Measurements from ENCODE around the gene VARS2.

VARS2 gene

DNA sequence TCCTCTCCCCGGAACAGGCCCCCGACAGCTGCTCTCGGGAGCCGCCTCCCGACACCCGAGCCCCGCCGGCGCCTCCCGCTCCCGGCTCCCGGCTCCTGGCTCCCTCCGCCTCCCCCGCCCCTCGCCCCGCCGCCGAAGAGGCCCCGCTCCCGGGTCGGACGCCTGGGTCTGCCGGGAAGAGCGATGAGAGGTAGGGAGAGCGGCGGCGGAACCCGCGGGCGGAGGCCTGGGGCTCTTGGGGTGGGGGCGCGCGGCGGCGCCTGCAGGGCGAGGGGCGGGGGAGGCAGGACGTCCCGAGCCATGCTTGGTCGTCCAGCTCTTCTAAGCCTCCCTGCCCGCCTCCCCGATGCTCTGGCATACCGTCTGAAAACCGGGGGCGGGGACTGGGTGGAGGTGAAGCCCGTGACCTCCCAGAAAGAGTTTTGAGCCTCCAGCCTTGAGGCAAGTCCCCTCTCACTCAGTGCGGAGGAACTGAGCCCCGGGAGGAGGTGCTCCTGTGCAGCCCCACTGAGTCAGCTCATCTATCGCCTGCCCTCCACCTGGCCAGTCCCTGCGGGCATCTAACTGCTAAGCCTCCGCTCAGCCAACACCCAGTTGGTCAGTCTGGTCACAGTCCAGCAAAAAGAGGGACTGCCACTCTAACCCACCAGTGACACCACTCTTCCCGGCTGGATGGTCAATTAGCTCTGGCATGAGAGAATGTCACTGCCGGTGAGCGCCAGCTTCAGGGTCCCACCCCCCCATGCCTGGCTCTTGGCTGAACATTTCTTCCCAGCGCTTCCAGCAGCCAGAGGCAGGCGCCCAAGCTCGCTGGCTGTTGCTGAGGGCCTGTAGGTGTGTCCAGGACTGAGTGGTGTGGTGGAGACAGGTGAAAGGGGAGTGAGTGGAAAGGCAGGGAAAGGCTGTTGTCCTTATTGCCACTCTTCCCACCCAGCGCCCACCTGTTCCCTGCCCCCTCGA lies 29.2 kb upstream of the VARS2 start:
- no peak for DNase-seq

DNA sequence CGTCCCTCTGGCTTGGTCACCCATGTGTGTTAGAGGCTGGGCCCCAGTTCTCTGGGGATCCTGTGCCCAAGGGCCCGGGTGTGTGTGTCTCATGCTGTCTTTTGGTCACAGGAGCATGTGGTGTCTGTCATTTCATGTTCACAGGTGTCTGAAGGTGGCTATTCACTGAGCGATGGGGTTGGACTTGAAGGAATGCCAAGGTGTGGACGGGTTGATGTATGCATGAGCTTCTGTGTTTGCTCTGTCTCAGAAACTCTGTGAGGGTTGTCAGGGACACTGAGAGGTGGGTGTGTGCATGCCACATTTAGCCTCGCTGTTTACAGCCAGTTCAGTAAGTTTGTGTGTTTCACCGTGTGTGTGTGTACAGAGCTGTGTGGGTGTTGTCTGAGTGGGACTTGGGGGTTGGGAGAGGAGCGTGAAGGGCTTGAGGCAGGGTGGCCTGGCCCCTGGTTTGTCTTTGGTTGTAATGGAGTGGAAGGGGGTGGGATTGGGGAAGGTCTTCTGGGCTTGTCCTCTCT lies 28.5 kb upstream of the VARS2 start:
- DNase-seq, result no peak

- DNase-seq, result peak; percentile 57
Measured at GRCh38 chr6:30885999-30886896, 27.8 kb upstream of the VARS2 start.

DNA sequence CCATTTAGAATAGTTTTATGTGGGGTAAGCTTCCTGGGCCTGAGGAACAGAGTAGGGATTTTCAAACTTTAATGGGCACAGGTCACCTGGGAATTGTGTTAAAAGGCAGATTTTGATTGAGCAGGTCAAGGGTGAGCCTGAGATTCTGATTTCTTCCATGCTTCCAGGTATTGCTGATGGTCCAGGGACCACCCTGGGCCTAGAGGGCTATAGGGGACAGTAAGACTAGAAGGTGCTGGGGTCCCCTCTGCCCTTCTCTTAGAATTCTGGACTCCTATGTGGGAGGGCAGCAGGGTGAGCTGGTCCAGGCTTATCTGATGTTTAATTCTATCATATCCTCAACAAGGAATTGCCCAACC lies 27.2 kb upstream of the VARS2 start:
- no peak for DNase-seq

DNA sequence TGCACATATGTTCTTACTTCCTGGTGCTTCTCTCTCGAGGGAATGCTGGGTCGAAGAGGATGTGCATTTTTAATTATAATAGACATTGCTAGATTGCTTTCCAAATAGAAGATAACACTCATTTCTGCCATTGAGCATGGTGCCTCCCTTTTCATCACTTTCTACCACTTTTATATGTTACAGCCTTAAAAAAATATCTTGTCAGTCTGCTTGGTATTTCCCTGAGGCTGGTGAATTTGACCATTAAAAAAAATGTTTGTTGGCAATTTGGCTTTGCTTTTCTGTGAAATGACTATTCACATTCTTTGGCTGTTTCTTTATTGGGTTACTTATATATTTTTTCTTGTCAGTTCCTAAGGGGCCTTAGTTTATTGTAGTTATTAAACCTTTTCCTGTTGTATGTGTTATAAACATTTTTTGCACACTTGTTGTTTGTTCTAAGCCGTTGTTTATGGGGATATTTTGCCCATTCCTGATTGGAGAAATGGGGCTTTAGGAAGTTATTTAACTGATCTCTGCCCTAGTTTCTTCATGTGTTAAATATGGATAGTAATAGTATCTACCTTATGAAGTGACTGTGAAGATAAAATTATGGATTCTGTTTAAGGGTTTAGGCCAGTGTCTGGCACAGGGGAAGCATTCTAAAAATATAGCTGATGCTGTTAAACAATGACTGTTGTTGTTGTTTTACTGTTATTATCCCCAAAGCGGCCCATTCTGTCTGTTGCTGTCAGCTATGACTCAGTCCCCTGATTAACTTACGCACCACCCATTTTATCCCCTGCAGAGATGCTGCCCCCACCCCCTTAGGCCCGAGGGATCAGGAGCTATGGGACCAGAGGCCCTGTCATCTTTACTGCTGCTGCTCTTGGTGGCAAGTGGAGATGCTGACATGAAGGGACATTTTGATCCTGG lies 25.9 kb upstream of the VARS2 start:
- no peak for DNase-seq

DNA sequence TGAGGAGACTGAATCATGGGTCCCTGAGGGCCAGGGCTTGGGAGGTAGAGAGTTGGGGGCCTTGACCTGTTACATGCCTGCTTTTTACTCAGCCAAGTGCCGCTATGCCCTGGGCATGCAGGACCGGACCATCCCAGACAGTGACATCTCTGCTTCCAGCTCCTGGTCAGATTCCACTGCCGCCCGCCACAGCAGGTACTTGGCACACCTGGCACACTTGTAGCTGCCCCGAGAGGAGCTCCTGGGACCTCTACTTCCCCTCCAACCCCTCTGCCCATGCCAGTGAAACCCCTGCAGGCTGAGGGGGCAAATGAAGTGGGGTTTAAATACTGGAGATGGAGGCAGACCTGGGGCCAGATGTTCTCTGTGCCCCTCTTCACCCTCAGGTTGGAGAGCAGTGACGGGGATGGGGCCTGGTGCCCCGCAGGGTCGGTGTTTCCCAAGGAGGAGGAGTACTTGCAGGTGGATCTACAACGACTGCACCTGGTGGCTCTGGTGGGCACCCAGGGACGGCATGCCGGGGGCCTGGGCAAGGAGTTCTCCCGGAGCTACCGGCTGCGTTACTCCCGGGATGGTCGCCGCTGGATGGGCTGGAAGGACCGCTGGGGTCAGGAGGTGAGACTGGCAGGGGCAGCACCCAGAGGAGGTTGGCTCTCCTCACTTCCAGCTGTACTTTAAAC lies 25.1 kb upstream of the VARS2 start:
- DNase-seq, result no peak

GRCh38 chr6:30889496-30889885 lies 24.5 kb upstream of the VARS2 start:
- no peak for DNase-seq

- no peak for DNase-seq
Measured at GRCh38 chr6:30889921-30890645, 24.0 kb upstream of the VARS2 start.

DNA sequence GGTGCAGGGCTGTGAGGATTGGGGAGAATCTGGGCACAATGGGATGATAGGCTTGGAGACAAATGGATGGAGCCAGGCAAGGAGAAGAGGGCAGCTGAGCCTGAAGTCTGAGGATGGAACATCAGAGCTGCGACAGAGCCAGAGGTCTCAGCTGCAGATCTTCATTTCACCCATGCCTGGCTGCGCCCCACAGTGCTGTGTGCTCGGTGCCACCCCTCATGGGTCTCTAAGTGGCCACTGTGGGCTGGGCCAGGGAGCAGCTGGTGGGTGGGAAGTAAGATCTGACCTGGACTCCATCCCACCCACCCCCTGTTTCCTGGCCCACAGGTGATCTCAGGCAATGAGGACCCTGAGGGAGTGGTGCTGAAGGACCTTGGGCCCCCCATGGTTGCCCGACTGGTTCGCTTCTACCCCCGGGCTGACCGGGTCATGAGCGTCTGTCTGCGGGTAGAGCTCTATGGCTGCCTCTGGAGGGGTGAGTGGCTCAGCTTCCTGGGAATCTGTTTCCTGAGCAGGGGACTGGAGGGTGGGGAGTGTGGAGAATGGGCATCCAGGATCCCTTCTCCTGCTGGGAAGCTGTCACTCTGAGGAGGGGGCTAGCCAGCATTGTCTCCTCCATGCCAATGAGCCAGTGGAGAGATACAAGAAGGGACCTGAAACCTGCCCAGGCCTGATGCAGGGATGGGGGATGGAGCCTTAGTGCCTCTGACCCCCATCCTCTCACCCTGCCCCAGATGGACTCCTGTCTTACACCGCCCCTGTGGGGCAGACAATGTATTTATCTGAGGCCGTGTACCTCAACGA lies 23.2 kb upstream of the VARS2 start:
- no peak for DNase-seq

- DNase-seq, result no peak
Measured at GRCh38 chr6:30891450-30891723, 22.7 kb upstream of the VARS2 start.

- no peak for DNase-seq
Measured at GRCh38 chr6:30891816-30892538, 22.1 kb upstream of the VARS2 start.

DNA sequence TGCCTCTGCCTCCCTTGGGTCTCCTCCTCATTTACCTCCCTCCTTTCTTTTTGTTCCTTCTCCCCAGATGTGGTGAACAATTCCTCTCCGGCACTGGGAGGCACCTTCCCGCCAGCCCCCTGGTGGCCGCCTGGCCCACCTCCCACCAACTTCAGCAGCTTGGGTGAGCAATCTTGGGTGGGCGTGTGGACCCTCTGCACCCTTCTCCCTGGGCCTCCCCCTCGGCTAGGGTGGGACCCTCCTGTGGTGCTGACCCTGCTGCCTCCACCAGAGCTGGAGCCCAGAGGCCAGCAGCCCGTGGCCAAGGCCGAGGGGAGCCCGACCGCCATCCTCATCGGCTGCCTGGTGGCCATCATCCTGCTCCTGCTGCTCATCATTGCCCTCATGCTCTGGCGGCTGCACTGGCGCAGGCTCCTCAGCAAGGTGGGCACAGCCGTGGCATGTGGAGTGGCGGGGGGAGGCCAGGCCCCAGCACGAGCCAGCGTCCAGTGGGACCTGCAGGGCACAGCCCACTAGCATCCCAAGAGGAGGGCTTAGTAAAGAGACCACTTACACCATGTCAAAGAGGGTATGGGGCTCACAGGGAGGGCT lies 20.9 kb upstream of the VARS2 start:
- no peak for DNase-seq

DNA sequence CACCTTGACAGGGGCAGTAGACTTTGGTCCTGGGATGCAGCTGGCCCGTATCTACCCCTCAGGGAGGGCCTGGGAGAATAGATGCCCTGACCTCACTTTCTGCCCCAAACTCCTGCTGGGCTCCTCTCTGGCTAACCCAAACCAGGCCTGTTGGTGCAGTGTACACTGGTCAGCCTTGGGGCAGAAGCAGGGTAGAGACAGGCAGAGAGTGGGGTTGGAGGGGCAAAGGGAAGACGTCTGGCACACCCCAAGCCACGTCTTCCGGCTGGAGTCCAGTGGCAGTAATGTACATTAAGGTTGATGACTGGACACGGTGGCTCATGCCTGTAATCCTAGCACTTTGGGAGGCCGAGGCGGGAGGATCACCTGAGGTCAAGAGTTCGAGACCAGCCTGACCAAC lies 20.4 kb upstream of the VARS2 start:
- DNase-seq, result no peak

- no peak for DNase-seq
Measured at GRCh38 chr6:30894381-30894780, 19.7 kb upstream of the VARS2 start.

GRCh38 chr6:30894935-30895334 lies 19.1 kb upstream of the VARS2 start:
- DNase-seq, result no peak

DNA sequence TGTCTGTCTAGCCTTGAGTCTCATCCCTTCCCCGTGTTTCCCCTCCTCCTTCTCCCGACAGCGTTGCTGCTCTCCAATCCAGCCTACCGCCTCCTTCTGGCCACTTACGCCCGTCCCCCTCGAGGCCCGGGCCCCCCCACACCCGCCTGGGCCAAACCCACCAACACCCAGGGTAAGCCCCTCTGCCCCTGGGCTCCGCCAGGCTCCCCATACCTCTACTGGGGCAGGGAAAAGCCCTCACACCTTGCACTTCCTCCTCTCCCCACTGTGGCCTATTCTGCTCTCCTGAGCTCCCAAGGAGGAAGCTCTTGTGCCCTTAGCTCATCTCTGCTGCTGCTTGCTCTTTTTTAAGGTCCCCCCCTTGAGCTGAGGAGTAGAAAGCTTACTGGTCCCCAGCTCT lies 18.7 kb upstream of the VARS2 start:
- DNase-seq, result no peak

DNA sequence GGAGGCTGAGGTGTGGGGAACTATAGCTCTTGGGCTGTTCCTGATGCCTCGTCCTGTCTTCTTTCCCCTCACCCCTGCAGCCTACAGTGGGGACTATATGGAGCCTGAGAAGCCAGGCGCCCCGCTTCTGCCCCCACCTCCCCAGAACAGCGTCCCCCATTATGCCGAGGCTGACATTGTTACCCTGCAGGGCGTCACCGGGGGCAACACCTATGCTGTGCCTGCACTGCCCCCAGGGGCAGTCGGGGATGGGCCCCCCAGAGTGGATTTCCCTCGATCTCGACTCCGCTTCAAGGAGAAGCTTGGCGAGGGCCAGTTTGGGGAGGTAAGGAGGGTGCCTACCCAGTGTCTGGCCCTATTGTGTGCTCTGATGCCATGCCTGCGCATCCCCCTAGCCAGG lies 17.5 kb upstream of the VARS2 start:
- no peak for DNase-seq

GRCh38 chr6:30897882-30898281 lies 16.2 kb upstream of the VARS2 start:
- DNase-seq, result no peak

DNA sequence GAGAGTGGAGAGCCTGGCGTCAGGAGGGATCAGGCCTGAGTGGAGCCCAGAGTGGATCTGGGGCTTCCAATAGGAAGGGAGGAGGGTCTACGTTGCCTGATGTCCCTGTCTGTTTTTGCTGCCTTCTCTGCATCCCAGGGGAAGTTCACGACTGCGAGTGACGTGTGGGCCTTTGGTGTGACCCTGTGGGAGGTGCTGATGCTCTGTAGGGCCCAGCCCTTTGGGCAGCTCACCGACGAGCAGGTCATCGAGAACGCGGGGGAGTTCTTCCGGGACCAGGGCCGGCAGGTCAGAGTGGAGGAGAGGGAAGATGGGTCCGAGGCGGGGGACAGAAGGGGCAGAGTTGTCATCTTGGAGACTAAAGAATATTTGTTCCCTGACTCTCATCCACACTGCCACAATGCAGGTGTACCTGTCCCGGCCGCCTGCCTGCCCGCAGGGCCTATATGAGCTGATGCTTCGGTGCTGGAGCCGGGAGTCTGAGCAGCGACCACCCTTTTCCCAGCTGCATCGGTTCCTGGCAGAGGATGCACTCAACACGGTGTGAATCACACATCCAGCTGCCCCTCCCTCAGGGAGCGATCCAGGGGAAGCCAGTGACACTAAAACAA lies 15.2 kb upstream of the VARS2 start:
- no peak for DNase-seq
